Measurements from ENCODE around the gene RAB17.

Gene RAB17, protein sequence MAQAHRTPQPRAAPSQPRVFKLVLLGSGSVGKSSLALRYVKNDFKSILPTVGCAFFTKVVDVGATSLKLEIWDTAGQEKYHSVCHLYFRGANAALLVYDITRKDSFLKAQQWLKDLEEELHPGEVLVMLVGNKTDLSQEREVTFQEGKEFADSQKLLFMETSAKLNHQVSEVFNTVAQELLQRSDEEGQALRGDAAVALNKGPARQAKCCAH

DNA sequence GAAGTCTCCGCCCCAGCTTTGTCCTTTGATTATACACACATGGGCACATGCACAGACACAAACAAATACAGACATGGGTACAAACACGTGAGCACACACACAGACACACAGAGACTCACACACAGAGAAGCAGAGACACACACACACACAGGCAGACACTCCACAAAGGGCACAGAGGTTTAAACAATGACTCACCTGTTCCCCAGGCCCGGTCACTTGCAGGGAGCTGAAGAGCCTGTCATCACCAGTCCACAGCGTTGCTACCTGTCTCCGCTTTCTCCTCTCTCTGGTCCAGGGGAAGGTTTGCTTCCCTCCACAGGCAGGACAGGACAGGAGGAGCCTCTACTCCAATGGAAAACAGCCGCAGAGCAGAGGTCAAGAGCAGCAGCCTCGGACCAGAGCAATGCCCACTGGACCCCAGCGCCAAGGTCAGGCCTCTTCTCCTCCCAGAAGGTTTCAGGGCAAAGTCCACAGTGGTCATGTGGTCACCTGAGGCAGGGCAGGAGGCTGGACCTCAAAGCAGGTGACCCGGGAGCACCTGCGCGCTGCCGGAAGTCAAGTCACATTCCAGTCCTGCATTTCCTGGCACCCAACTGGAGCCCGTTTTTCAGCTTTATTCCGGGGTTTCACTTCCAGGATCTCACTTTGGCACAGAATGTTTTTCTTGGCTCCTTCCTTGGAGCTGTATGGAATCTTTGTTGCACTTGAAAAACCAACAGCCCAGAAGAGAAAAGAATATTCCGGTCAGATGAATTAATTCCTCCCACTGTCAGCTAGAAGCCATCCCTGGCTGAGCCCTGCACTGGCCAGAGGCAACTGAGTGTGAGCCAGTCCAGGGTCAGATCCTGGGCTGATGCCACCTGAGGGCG lies at the start of gene RAB17:
TSS of gene RAB17 (minus strand) at position 463 of the 869 bp plus-strand sequence. CDS start 4,580 bp downstream, outside the sequence.
- no peak for DNase-seq

DNA sequence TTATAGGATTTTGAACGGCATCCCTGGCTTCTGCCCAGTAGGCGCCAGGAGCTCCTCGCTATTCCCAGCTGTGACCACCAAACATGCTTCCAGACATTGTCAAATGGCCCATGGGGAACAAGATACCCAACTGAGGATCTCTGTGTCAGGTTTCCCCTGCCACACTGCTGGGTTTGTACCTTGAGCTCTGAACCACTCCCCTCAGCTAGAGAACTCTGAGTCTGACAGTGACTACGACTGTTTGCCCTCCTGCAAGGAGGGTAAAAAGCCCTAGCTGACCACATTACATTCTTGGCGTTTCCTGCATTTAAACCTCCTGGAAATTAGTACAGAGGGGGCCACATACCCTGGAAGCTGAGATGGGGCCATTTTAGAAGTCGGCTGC lies 49.3 kb upstream of the RAB17 start:
- DNase-seq, result no peak

DNA sequence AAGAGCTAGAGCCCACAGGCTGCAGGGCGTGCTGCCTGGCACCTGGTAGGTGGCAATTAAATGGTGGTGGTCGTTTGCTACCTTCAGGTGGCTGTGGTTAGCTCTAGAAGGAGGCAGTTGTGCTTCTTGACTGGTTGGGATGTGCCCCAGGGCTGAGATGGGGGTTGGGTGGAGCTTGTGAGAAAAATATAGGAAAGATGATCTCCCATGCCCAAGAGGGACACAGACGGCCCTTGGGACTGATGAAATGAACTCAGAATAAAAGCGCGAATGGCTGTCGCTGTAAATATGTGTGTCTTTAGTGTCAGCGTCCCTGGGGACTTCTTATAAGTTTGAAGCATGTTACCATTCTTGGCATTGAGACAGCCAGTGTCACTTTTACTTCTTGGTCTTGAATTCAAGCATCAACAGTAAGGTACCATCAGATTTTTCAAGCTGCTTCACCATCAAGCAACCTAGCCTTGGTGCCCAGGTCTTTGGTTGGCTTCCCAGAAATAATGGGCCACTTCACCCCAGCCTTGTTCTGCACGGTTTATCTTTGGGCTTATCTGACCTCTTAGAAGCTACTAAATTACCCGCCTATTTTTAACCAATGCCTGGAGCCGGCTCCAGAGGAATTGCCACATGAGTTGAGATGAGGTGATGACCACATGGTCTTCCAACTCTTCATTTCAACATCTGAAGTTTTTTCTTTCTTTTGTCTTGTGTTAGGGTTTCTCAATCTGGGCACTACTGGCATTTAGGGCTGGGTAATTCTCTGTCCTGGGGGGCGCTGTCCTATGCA lies 48.7 kb upstream of the RAB17 start:
- DNase-seq, result no peak

DNA sequence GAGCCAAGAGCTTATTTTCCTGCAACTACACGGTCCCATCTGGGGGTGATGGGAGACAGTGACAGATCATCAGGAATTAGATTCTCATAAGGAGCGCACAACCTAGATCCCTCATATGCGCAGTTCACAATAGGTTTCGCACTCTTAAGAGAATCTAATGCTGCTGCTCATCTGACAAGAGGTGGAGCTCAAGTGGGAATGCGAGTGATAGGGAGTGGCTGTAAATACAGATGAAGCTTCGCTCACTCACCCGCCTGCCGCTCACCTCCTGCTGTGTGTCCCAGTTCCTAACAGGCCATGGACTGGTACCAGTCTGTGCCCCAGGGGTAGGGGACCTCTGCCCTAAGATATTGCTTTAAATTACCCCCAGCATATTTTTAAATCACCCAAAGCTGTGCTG lies 47.6 kb upstream of the RAB17 start:
- no peak for DNase-seq

DNA sequence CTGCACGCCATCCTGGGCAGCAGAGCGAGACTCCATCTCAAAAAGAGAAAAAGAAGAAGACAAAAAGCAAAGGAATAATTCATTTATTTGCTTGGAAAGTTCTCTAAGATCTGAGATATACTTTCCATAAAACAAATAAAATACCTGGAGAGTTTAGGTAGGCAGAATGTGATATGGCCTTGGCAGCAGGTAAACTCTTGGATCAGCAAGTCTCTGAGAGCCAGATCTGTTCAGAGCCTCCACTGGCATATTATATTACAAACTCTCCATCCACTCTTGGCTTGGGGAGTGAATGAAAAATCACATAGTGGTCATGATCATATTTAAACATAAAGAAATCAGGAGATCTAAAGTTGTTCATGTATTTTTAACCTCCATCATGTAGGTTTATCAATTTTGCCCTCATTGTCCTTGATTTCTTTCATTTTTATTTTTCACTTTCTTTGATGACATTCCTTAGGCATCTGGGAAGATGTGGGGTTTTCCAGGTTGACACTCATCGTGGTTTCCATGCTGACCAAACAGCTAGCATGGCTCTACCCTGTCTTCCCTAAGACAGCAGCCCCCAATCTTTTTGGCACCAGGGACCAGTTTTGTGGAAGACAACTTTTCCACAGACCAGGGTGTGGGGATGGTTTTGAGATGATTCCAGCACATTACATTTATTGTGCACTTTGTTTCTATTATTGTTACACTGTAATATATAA lies 47.0 kb upstream of the RAB17 start:
- DNase-seq, result no peak

DNA sequence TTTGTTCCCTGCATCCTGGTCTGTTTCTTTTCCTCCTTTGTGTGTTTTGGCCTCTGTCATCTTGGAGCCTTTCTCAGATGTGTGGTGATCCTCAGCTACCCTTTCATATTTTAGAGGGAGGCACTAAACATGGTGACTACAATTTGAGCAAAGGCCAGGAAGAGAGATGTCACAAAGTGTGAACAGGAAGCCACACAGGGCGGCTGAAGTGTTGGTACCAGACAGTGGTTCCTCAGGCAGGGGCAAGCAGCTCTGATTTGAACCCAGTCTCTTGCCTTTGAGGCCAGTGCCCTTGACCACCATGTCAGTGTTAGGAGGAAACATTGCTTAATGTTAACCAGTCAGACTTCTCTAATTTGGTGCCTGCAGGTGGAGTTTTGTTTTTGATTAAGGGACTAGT lies 46.0 kb upstream of the RAB17 start:
- no peak for DNase-seq

DNA sequence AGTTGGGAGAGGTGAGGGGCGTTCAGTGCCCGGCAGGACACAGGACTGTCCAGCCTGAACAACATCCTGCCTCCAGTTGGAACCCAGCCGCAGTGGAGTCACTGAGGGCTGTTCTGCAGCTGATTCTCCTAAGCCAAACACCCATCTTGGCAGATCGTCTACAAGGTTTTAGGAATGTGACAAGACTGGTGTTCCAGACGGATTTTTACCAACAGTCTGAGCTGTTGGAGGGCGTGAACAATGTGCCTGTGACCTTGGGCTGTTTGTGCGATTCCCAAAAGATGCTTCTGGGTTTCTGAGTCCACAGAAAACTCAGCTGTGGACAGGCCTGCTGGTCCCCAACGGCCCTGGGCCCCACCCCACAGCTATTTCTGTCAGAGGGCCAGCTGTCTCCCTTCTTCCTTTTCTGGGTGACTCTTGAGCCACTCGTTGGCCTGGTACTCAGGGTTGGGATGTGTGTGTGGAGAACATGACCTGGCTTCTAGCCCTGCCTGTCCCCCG lies 42.6 kb upstream of the RAB17 start:
- DNase-seq, result no peak

DNA sequence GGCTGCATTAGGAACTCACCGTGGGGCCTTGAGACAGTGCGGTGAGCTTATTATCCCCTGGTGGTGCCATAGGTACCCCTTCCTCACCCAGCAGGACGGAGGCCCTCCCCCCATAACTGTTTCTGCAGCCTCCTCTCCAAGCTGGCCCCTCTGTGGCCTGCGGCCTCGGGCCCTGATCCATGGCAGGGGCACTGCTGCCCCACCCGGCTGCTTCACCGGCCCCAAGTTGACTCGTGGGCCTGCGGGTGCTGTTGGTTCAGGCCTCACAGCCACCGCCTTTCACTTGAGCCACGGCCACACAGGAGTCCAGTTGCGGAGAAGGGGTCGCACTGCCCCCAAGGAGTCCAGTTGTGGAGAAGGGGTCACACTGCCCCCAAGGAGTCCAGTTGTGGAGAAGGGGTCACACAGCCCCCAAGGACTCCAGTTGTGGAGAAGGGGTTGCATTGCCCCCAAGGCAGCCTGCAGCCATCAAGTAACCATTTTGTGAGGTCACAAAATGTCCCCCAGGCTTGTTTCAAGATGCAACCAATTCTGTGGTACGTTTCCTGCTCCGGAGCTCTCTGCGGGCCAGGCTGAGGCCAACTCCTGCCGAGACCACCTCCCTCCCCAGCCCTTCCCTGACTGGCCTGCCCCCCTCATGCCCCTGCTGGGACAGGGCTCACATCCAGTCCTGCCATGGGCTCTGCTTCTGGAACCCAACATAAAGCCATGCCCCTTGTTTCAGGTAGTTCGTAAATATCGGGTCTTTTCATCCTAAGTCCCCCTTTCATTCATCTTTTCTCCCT lies 41.5 kb upstream of the RAB17 start:
- DNase-seq, result no peak

DNA sequence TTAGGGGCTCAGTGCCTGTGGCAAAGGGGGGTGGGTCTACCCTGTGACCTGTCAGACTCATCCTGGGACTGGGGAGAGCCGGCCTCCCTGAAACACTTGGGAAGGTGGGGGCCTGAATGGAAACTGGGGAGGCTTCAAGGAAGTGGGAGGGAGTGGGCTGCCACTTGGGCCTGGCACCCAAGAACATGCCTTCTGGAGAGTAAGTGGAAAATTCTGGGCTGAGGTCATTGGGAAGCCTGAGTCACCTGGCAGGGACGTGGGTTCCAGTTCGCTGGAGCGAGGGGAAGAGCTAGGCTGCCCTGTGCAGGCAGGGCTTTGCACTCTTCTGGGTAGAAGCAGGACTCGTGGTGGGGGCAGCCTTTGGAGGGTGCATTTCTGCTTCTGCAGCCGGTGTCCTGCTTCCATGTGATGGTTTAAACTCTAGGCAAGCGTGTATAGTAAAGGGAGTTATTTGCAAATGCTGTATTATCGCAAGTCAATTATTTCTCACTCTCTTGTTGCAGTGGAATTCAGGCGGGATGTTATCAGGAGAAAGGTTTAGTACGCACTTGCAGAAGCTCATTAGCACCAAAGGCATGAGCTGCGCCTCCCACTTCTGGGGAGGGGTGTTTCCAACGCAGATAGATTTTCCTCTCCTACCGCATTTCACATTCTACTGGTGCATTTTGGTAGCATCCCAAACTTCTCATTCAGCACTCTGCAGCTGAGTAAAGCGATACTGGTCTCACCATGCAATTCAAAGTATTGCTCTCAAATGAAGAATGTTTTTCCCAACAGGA lies 40.7 kb upstream of the RAB17 start:
- no peak for DNase-seq

DNA sequence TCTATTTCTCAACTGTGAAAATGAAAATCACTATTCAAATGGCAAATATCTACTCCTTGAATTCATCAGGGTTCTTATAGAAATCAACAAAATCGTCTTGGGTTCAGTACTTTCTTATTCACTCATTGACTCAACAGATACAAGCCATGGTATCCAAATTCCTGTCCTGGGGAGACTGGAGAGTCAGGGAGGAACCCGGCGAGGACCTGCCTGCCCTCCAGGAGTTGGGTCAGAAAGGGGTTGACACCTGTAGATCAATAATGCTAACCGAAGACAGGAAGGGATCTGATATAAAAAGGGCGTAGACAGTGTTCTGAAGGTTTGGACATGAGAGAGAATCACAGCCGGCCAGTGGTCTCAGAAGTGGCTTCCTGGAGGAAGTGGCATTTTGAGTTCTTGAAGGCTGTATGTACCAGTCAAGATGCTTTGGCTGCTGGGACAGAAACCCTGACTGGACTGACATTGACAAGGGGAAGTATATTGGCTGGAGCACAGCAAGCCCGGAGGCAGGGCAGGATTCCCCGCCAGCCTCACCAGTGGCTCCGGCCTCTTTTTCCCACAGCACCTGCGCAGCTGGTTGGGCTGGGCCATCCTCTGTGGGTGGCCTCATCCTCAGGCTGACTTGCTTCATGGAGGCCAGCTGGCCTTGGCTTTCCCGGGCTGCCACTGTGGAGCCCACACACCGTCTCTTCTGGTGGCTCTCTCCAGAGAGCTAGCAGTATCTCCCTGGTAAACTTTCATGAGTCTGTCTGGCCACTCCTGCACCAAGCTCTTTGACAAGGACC lies 39.9 kb upstream of the RAB17 start:
- DNase-seq, result no peak

DNA sequence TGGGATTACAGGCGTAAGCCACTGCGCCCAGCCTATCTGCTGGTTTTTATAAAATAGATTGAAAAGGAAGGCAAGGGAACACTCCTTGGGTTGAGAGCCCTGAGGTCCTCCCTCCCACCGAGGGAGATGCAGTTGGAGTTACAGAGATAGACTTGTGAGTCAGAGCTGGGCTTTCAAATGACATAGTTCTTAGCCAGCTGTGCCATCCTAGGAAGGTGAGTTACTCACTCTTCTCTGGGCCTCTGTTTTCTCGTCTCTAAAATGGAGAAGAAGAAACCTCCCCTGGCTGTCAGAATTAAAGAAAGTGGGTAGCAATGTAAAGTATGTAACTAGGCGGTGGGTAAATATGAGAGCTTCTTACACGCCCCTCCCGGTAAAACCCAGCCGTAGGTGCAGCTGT lies 39.2 kb upstream of the RAB17 start:
- no peak for DNase-seq

DNA sequence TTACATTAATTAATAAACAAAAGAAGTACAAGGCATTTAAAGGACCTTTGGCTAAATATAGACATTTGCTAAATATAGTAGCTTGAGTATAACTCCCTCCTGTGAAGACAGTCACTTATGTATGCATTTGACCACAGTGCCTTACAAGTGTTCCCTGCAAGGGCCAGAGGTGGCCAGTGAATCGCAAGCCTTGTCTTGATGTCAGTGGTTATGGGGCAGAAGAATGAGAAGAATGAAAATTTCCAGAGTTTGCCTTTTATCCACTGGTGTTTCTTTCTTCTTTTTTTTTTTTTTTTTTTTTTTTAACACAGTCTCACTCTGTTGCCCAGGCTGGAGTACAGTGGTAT lies 38.6 kb upstream of the RAB17 start:
- DNase-seq, result no peak

DNA sequence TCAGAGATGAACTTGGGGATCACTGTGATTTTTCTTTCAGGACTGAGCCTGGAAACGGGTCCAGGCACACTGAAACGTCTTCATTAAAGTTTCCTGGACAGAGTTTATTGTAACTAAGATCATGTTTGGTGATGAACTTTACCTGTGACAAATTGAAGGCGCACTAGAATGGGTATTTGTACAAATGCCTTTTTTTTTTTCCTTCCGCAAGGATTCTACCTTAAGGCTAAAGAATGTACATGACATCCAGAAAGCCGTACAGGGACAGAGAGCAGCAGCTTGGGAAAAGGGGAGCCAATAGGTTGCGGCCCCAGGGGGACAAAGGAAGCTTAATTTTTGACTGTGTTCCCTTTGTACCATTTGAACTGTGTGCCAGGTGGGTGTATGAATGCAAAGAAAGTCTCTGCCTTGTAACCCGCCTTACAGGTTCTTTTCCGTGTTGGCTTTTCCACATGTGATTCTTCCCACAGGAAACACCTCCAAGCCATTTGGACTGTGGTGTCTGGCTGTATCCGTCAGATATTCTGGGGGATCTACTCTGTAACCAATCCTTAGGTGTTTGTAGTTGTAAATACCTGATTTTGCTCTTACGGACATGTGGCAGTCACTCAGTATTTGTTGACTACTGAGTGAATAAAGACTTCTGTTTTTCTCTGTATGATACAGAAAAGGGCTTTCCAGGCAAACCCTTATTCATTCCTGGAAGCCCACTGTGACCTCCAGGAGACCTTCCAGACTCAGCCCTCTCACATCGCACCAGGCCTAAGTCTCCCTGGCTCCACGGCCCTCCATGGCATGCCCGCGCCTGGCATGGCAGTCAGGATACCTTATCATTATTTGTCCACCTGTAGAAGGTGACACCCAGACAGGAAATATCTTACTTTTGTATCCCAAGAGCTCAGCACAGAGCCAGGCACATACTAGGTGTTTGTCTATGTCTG lies 38.0 kb upstream of the RAB17 start:
- DNase-seq, result no peak

DNA sequence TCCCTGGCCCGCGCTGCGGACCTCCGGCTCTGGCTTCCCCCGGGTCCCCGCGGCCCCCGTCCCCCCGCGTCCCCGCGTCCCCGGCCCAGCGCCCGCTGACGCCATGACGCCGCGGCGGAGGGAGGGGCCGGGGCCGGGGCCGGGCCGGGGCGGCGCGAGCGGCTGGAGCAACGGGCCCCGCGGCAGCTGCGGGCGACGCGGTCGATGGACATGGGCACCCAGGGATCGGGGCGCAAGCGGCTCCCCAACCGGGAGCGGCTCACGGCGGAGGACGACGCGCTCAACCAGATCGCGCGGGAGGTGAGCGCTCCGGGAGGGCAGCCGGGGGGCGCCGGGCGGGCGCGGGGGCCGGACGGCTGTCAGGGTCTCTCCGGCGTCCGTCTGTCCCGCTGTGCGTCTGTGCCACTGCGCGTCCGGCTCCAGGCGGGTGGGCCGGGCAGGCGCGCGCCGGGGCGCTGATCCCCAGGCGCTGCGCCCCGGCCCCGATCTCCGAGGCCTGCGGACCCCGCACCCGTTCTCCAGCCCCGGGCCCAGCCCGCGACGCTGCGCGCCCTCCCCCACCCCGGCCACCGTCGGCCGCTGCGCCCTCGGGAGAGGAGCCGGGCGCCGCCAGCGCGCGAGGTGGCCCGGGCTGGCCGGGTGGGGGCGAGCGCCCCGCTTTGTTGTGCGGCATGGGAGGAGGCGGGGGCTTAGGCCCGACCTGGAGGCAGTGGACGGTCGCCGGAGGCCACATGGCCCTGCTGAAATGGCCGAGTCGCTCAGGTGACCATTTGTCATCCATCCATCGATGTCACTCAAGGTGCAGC lies 37.1 kb upstream of the RAB17 start, which contains the start of gene LRRFIP1:
TSS of gene LRRFIP1 (plus strand) at position 147 of the 806 bp plus-strand sequence. CDS start at position 205, 58 bp downstream.
- no peak for DNase-seq

DNA sequence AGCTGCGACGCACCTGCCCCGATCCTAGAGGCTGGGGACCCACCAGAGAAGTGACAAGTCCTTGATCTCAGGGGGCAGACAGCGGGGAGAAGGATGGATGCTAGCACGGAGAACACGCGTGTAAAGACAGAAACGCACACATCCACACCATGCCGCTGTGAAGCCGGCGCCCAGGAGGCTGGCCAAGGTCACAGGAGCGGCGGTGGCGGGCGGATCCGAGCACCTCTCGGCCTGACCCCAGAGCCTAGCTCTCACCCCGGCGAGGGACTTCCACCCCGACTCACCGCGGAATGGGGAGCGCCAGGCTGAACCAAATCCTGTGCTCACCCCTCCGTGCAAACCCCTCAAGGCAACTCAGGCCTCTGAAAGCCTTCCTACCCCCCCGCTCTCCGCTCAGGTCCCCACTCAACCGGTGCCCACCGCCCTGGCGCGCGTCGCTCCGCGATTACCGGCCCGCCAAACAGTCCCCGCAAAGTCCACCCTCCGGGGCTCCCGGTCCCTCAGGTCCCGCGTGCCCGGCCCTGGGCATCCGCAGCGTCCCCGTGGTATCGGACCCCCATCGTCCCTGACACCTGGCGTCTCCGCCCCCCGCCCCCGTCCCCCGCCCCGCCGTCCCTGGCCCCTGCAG lies 36.4 kb upstream of the RAB17 start:
- DNase-seq, result no peak

DNA sequence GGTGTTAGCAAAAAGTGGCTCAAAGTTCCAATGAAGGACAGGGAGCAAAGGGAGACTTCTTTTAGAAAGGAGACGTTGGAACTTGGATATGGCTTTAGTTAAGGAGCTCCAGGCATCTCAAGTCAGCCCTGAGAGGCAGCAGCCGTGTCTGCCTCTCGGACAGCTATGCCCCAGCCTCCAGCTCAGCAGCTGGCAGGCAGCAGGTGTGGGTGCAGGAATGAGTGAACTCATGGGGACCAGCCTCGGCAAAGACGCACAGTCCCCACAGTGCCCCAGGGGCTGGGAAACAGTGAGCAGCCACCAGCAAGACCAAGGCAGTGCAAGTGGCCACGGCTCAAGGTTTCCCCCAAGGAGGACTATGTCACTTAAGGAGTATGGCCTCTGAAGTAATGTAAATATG lies 35.2 kb upstream of the RAB17 start:
- DNase-seq, result no peak

DNA sequence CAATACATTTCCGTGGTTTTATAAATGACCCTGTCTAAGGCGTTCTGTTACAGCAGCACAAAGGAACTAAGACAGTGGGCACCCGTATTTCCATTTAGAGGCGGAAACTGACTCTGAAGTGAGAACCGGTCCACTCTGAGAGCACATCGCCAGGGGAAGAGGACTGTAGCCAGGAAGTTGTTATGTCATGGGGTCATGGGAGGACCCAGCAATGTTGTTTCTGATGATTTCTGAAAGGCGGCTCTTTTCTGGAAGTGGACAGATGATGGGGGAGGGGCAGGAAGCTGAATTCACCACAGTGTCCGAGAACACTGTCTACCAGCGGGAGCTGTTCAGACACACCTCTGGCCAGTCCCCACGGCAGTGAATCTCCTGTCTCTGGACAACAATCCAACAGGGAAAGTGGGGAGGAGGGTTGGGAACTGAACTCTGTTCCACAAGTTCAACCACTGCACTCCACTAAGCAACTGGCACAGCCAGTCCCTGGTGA lies 34.7 kb upstream of the RAB17 start:
- DNase-seq, result no peak

DNA sequence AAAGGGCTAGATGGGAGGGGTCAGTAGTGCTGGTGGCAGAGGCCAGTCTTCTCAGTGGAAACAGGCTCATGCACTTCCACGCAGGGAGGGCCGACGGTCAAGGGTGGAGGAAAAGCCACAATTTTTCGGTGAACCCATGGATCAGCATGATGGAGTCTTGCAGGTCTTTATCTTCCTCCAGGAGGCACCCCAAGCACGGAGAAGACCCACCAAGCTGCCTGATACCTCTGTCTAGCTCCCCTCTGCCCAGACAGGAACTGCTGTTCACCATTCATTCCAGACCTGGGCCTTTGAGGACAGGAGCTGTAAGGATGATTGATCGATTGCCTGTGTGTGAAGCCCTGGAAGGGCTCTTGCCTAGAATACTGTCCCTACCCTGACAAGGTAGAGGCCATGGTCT lies 34.0 kb upstream of the RAB17 start:
- DNase-seq, result no peak

Measured in activated CD4-positive, CD25-positive, alpha-beta regulatory T cell treated with anti-CD3 and anti-CD28 coated beads, Interleukin-2, amount 50 U/mL, for 72 hours (primary cell).